Nephron progenitor cell (in vitro differentiated cells): Measurements from ENCODE around the gene SASS6.
A peak's percentile ranks its signal among the peaks of the same experiment; 100 is the strongest.

Experiments
- DNase-seq: peaks from one replicate; pipeline ENCODE4 v3.0.0; 2021
- H3K27ac Mint-ChIP-seq: 2 replicates; pipeline ENCODE4 v1.8.0; 2021; ENCODE audit warnings: mild to moderate bottlenecking, moderate library complexity, mixed read lengths
- H3K27me3 Mint-ChIP-seq: 2 replicates; pipeline ENCODE4 v1.8.0; 2021; ENCODE audit warnings: mild to moderate bottlenecking, low read depth, mixed read lengths; ENCODE audit not compliant: poor library complexity
- H3K36me3 Mint-ChIP-seq: 2 replicates; pipeline ENCODE4 v1.8.0; 2021; ENCODE audit warnings: low read depth, mixed read lengths
- H3K4me1 Mint-ChIP-seq: 2 replicates; pipeline ENCODE4 v1.8.0; 2021; ENCODE audit warnings: mixed read lengths
- H3K4me3 Mint-ChIP-seq: 2 replicates; pipeline ENCODE4 v1.8.0; 2021; ENCODE audit warnings: mild to moderate bottlenecking, moderate library complexity, mixed read lengths
- H3K9me3 Mint-ChIP-seq: 2 replicates; pipeline ENCODE4 v1.8.0; 2021; ENCODE audit warnings: mild to moderate bottlenecking, moderate library complexity, mixed read lengths
- CTCF ChIP-seq: fragments of 200-600 bp; sonication (generic); IDR thresholded peaks from 2 replicates; pipeline ENCODE4 v1.5.0; 2021; ENCODE audit warnings: antibody characterized with exemption

SASS6 gene

DNA sequence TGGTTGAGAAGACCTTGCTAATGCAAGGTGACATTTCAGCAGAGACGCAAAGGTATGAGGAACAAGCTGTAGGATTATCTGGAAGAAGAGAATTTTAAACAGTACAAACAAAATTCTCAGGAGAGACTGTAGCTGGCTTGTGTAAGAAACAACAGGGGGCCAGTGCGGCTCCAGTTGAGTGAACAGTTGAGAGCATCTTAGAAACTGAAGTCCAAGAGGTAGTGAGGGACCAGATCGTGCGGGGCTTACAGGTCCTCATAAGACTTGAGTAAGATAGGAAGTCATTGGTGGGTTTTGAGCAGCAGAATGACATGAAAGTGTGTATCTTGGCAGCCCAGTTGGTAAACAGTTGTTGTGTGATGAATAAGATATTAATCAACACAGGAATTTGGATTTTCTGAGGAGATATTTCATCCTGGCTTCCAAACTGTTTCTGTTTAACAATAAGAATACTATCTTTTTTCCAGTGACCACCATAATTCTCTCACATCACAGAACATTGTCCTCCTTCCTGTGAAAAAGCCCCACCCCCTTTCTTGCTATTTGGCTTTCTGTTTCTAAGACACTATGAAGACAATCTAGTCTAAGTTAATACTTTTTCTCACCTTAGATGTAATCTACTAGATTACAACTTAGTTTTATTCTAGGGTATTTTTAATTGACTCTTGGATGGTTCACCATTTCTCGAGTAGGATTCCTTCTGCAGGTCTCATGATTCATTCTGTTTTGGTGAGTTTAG, 62.4 kb downstream of the SASS6 start:
- no peak for DNase-seq
- peak overlapping the region; percentile 14 for H3K27ac Mint-ChIP-seq
- no peak for TF ChIP-seq CTCF
- H3K36me3 Mint-ChIP-seq = peaks cover 76% of the 10 kb centered on the region
- no peak overlapping the region for H3K4me3 Mint-ChIP-seq
- no peaks in the 10 kb centered on the region for H3K27me3 Mint-ChIP-seq
- no peaks in the 10 kb centered on the region for H3K9me3 Mint-ChIP-seq
- no peaks in the 10 kb centered on the region for H3K4me1 Mint-ChIP-seq

GRCh38 chr1:100065969-100066227, 66.8 kb downstream of the SASS6 start:
- Mint-ChIP-seq H3K27ac (peak overlapping the region; percentile 60), H3K4me1 (no peaks in the 10 kb centered on the region), H3K36me3 (peaks cover 73% of the 10 kb centered on the region), H3K4me3 (no peak overlapping the region), H3K9me3 (no peaks in the 10 kb centered on the region), H3K27me3 (no peaks in the 10 kb centered on the region)
- TF ChIP-seq CTCF = no peak
- DNase-seq = no peak

GRCh38 chr1:100065183-100065968, 67.4 kb downstream of the SASS6 start:
- Mint-ChIP-seq H3K9me3 (no peaks in the 10 kb centered on the region), H3K4me1 (no peaks in the 10 kb centered on the region), H3K36me3 (peaks cover 74% of the 10 kb centered on the region), H3K27me3 (no peaks in the 10 kb centered on the region), H3K27ac (peak overlapping the region; percentile 60), H3K4me3 (no peak overlapping the region)
- TF ChIP-seq CTCF = no peak
- DNase-seq = no peak

DNA sequence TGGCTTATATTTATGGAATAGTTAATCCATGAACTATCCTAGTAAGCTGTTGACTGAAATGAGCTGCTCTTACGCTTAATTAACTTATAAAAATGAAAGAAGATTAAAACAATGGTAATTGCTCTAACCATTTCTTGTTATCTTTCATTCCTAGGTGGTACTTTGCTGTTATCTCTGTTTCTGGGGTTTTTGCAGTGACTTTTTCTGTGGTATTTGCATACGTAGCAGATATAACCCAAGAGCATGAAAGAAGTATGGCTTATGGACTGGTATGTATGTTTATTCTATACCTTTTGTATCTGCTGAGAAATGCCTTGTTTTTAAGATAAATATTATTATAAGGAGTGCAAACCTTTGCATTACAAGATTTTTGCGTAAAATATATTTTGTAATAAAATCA, 71.0 kb downstream of the SASS6 start:
- H3K27me3 Mint-ChIP-seq = no peaks in the 10 kb centered on the region
- H3K36me3 Mint-ChIP-seq = peaks cover 63% of the 10 kb centered on the region
- H3K27ac Mint-ChIP-seq = no peak overlapping the region
- no peak for DNase-seq
- H3K4me3 Mint-ChIP-seq = no peak overlapping the region
- H3K4me1 Mint-ChIP-seq = no peaks in the 10 kb centered on the region
- no peak for TF ChIP-seq CTCF
- H3K9me3 Mint-ChIP-seq = no peaks in the 10 kb centered on the region

DNA sequence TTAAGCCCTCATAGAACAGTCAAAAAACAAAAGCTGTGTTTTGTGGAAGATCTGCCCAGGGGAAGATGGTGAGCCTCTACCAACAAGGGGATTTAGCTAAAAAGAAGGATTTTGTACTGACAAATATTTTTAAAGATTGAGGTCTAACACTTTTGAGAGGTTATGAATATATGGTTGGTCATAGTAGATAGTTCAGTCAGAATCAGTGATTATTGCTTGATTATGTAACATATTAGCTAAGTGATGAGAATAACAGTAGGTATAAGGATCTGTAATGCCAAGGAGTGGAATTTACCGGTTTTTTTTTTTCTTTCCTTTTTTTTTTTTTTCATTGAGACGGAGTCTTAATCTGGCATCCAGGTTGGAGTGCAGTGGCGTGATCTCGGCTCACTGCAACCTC, 79.0 kb downstream of the SASS6 start:
- no peak for DNase-seq

More for the DNA sequence above, 79.0 kb downstream of the SASS6 start:
- Mint-ChIP-seq H3K4me3 (no peak overlapping the region), H3K27me3 (no peaks in the 10 kb centered on the region), H3K36me3 (peaks cover 61% of the 10 kb centered on the region), H3K4me1 (peaks cover 10% of the 10 kb centered on the region), H3K9me3 (no peaks in the 10 kb centered on the region), H3K27ac (peak overlapping the region; percentile 65)
- no peak for TF ChIP-seq CTCF
